Endothelial cell of umbilical vein (primary cell): Measurements from ENCODE around the gene TIGD1. TPM values are rescaled to one million over a fixed set of nuclear protein-coding genes. Genes with fewer than 3 reads are reported as not detected.

Source experiments
- BruUV-seq: library from RNA; stranded (reverse); fragments of 400-500 nt; replicated peaks from 2 replicates; lab custom pipeline; 2021; lab: Mats Ljungman, UMichigan
- CTCF ChIA-PET: fragments of 300-600, 350-600 bp; sonication (Branson Sonifier 250); formaldehyde crosslinking; loops from one replicate; lab custom pipeline; 2021; ENCODE audit warnings: antibody characterized with exemption, inconsistent platforms; lab: Charles Lee
- POLR2A ChIA-PET: fragments of 300-600, 350-600 bp; sonication (Branson Sonifier 250); formaldehyde crosslinking; loops from one replicate; lab custom pipeline; 2021; ENCODE audit warnings: antibody characterized with exemption, inconsistent platforms; lab: Charles Lee
- DNase-seq: peaks from one replicate; pipeline ENCODE4 v3.0.0-alpha.2; 2011; ENCODE audit warnings: low read depth, low spot score
- FAIRE-seq: peaks from 2 replicates; lab custom pipeline; 2011; peaks lifted over from hg19 to GRCh38; lab: Jason Lieb, UNC
- H2AFZ ChIP-seq: 2 replicates; pipeline ENCODE4 v1.6.0; 2012; ENCODE audit warnings: low read depth, low read length, control low read depth, inconsistent platforms
- H3K27ac ChIP-seq: 2 replicates; pipeline ENCODE4 v1.5.1; 2011; ENCODE audit warnings: low read depth, mild to moderate bottlenecking, control low read depth, low read length, moderate library complexity; ENCODE audit not compliant: insufficient read depth
- H3K27me3 ChIP-seq, 2 experiments: 2 replicates each; pipeline versions ENCODE4 v1.6.0 to v1.6.1; 2011; ENCODE audit warnings: low read length in 2 of 2, mixed read lengths in 1 of 2; ENCODE audit not compliant: control insufficient read depth in 2 of 2, insufficient read depth in 2 of 2
- H3K36me3 ChIP-seq, 2 experiments: 2 replicates in 1 of 2; 3 replicates in 1 of 2; pipeline ENCODE4 v1.5.1; 2011; ENCODE audit warnings: low read length in 2 of 2, mild to moderate bottlenecking in 1 of 2, moderate library complexity in 1 of 2; ENCODE audit not compliant: control insufficient read depth in 2 of 2, insufficient read depth in 2 of 2; ENCODE audit errors: extremely low read depth in 1 of 2
- H3K4me1 ChIP-seq: 3 replicates; pipeline ENCODE4 v1.5.1; 2011; ENCODE audit warnings: mild to moderate bottlenecking, low read length; ENCODE audit not compliant: control insufficient read depth, insufficient read depth; ENCODE audit errors: extremely low read depth
- H3K4me2 ChIP-seq: 2 replicates; pipeline ENCODE4 v1.6.1; 2011; ENCODE audit warnings: low read length, control low read depth, mixed read lengths; ENCODE audit not compliant: insufficient read depth
- H3K4me3 ChIP-seq, 3 experiments: fragments of 200-600 bp in 1 of 3; sonication (generic), shearing (Covaris generic) in 1 of 3; replicated peaks in 1 of 3; 2 replicates each; pipeline ENCODE4 v1.5.1; 2011 to 2016; ENCODE audit warnings: control low read depth in 3 of 3, low read length in 3 of 3, mild to moderate bottlenecking in 2 of 3, inconsistent platforms in 1 of 3, low read depth in 1 of 3, moderate library complexity in 1 of 3; ENCODE audit not compliant: insufficient read depth in 1 of 3
- H3K79me2 ChIP-seq: 2 replicates; pipeline ENCODE4 v1.6.0; 2012; ENCODE audit warnings: low read length, inconsistent platforms; ENCODE audit not compliant: control insufficient read depth, insufficient read depth
- H3K9ac ChIP-seq: replicated peaks from 2 replicates; pipeline ENCODE3; 2011; ENCODE audit warnings: low read length, control low read depth; ENCODE audit not compliant: insufficient read depth; ENCODE audit errors: extremely low read depth
- H3K9me1 ChIP-seq: replicated peaks from 3 replicates; pipeline ENCODE4 v1.6.0; 2011; ENCODE audit warnings: mild to moderate bottlenecking, low read length; ENCODE audit not compliant: control insufficient read depth, insufficient read depth; ENCODE audit errors: extremely low read depth
- H3K9me3 ChIP-seq: replicated peaks from 2 replicates; pipeline ENCODE4 v1.5.1; 2012; ENCODE audit warnings: low read length, inconsistent platforms; ENCODE audit not compliant: control insufficient read depth, insufficient read depth
- H4K20me1 ChIP-seq: replicated peaks from 2 replicates; pipeline ENCODE3; 2011; ENCODE audit warnings: mild to moderate bottlenecking, low read length; ENCODE audit not compliant: control insufficient read depth, insufficient read depth; ENCODE audit errors: extremely low read depth
- CTCF ChIP-seq, 2 donors: IDR thresholded peaks; 1 replicate in 1 of 2; 2 replicates in 1 of 2; pipeline ENCODE4 v1.5.1; 2011; ENCODE audit warnings: low read length in 2 of 2, mild to moderate bottlenecking in 2 of 2, moderate library complexity in 2 of 2, control low read depth in 1 of 2, inconsistent platforms in 1 of 2, low read depth in 1 of 2; ENCODE audit not compliant: insufficient read depth in 1 of 2; ENCODE audit errors: extremely low read depth in 1 of 2
- EZH2 ChIP-seq: IDR thresholded peaks from 2 replicates; pipeline ENCODE4 v1.6.1; 2012; ENCODE audit warnings: borderline replicate concordance, low read depth, mild to moderate bottlenecking, moderate library complexity, low read length, inconsistent platforms; ENCODE audit not compliant: severe bottlenecking
- FOS ChIP-seq: IDR thresholded peaks from 2 replicates; pipeline ENCODE4 v1.6.1; 2011; ENCODE audit warnings: mild to moderate bottlenecking, low read length, moderate library complexity, borderline replicate concordance; ENCODE audit not compliant: insufficient read depth
- GATA2 ChIP-seq: IDR thresholded peaks from 2 replicates; pipeline ENCODE4 v1.7.0; 2011; ENCODE audit warnings: low read depth, mild to moderate bottlenecking, moderate library complexity, mixed read lengths, low read length; ENCODE audit not compliant: insufficient read length, insufficient read depth
- JUN ChIP-seq: IDR thresholded peaks from 2 replicates; pipeline ENCODE4 v1.6.1; 2011; ENCODE audit warnings: borderline replicate concordance, low read depth; ENCODE audit not compliant: insufficient read length, insufficient read depth
- MYC ChIP-seq: IDR thresholded peaks from one replicate; pipeline ENCODE4 v1.6.1; 2011; ENCODE audit warnings: mild to moderate bottlenecking, low read depth, low read length
- POLR2A ChIP-seq: IDR thresholded peaks from 2 replicates; pipeline ENCODE4 v1.6.1; 2012; ENCODE audit warnings: low read depth, mild to moderate bottlenecking, control low read depth, low read length
- POLR2AphosphoS5 ChIP-seq: IDR thresholded peaks from 2 replicates; pipeline ENCODE4 v1.6.1; 2012; ENCODE audit warnings: low read depth, mild to moderate bottlenecking, control low read depth, low read length, moderate library complexity; ENCODE audit not compliant: insufficient read depth
- dilution Hi-C: fragments of 300-500 bp; cut with MboI; formaldehyde crosslinking; loops from one replicate; pipeline ENCODE4 v1.15.0; 2019; ENCODE audit warnings: low sequenced_read_pairs; ENCODE audit not compliant: extremely low pct_ligation_motif_present
- intact Hi-C: fragments of 100-400 bp; cut with micrococcal nuclease; formaldehyde crosslinking; loops from one replicate; pipeline ENCODE4 v1.10.0; 2022
- polyA plus RNA-seq, 4 experiments: library from polyadenylated mRNA; depleted of rRNA in 3 of 4; stranded (reverse) in 3 of 4; unstranded in 1 of 4; fragments of >200 nt; gene quantifications; 2 replicates each; pipeline versions ENCODE4 v1.2.1 to v1.2.3, GENCODE V29; 2011 to 2012; ENCODE audit warnings: missing spikeins in 1 of 4
- total RNA-seq: library from RNA; stranded (reverse); gene quantifications from 2 replicates; pipeline ENCODE4 v1.2.3, GENCODE V29; 2021
- TF ChIP-seq, protein P1 (sequence below): IDR thresholded peaks from 2 replicates; pipeline ENCODE4 v1.6.1; 2011; ENCODE audit not compliant: insufficient read depth, insufficient read length

TIGD1 gene
- total and polyA plus RNA-seq, 2 donors (not counting 3 experiments of a cell fraction or from before 2014, with no cell fraction given): 1.6 to 3.3 TPM

DNA sequence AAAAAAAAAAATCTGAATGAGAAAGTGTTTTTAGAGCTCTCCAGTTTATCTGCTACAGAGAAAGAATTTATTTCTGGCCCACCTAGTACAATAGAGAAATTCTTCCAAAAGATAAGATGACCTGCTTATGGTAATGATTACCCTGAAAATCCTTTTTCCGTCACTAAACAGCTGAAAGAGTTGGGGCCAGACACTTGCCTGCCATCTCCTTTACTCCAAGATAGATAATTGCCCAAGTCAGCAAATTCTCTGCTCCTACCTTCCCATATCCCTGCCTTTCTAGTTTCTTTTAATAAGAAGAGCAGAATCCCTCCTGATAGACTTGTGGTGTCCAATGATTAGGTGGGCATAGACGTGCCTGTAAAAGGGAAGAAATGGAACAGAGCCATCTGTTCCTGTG, 28.3 kb upstream of the TIGD1 start:
- no peak for FAIRE-seq
- no TSS peak for BruUV-seq
- H4K20me1 ChIP-seq: no peaks in the 10 kb centered on the region
- no peaks in the 10 kb centered on the region for H3K9me3 ChIP-seq
- H3K9ac ChIP-seq: no peak overlapping the region
- no peaks in the 10 kb centered on the region for H3K4me1 ChIP-seq
- peaks cover 0 to 16% of the 10 kb centered on the region in 2 experiments for H3K36me3 ChIP-seq
- dilution Hi-C loops (no loop called here), intact Hi-C loops (no loop called here)
- no peak overlapping the region for H3K27ac ChIP-seq
- H3K27me3 ChIP-seq: no peaks in the 10 kb centered on the region
- H2AFZ ChIP-seq: no peak overlapping the region
- no peaks in the 10 kb centered on the region for H3K9me1 ChIP-seq
- CTCF ChIA-PET: interaction anchor here (0.7 to 1.1 kb wide), 2 partner anchors 10 to 92 kb away, joined by 3 to 4 read pairs; no protein-coding TSS in a partner anchor
- H3K4me2 ChIP-seq: no peak overlapping the region
- TF ChIP-seq GATA2 (no peak), POLR2A (no peak), CTCF (IDR thresholded peaks at IDR 0.05; ENCODE audit: extremely low read depth in 1 of 2, insufficient read depth in 1 of 2, low read depth in 1 of 2, low read length in 2 of 2) (no peak), MYC (no peak), JUN (no peak), FOS (no peak), EZH2 (no peak), POLR2AphosphoS5 (no peak)
- TF ChIP-seq, protein P1, sequence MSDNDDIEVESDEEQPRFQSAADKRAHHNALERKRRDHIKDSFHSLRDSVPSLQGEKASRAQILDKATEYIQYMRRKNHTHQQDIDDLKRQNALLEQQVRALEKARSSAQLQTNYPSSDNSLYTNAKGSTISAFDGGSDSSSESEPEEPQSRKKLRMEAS: no peak
- POLR2A ChIA-PET: no interaction called here
- no peaks in the 10 kb centered on the region for H3K79me2 ChIP-seq
- no peak for DNase-seq
- H3K4me3 ChIP-seq: no peak overlapping the region
